ENCODE results near the gene ZCCHC7. TPM values are rescaled to one million over a fixed set of nuclear protein-coding genes. Genes with fewer than 3 reads are reported as not detected.
A peak's percentile ranks its signal among the peaks of the same experiment; 100 is the strongest.

The ZCCHC7 gene
- total RNA-seq, 1 experiment from 2014 or later = 41.7 TPM

- Mint-ChIP-seq H3K4me3 (ENCODE audit: unreplicated experiment) (no peak overlapping the region), H3K27me3 (ENCODE audit: insufficient read depth, unreplicated experiment) (no peaks in the 10 kb centered on the region), H3K36me3 (ENCODE audit: insufficient read depth, unreplicated experiment) (peaks cover 6% of the 10 kb centered on the region), H3K27ac (ENCODE audit: low read depth, unreplicated experiment) (no peak overlapping the region), H3K9me3 (ENCODE audit: unreplicated experiment) (no peaks in the 10 kb centered on the region), H3K4me1 (ENCODE audit: insufficient read depth, unreplicated experiment) (peaks cover 12% of the 10 kb centered on the region)
- TF ChIP-seq CTCF (IDR thresholded peaks at IDR 0.05; ENCODE audit: unreplicated experiment) = no peak
- ChIA-PET CTCF (no interaction called here), POLR2A (interaction anchor here (0.6 kb wide), 1 partner anchor 565 kb away, joined by 3 read pairs; no protein-coding TSS in a partner anchor)
- BruUV-seq (replicated peaks) = no TSS peak
- peak; percentile 6 for DNase-seq (ENCODE audit: unreplicated experiment)
- intact Hi-C loops (cut with micrococcal nuclease) = no loop called here
Observed at GRCh38 chr9:37218800-37219425, 98.5 kb downstream of the ZCCHC7 start.

- no TSS peak for BruUV-seq (replicated peaks)
- peaks cover 12% of the 10 kb centered on the region for H3K4me1 Mint-ChIP-seq (ENCODE audit: insufficient read depth, unreplicated experiment)
- no peak overlapping the region for H3K4me3 Mint-ChIP-seq (ENCODE audit: unreplicated experiment)
- intact Hi-C loops (cut with micrococcal nuclease) = no loop called here
- H3K27me3 Mint-ChIP-seq (ENCODE audit: insufficient read depth, unreplicated experiment) = no peaks in the 10 kb centered on the region
- POLR2A ChIA-PET = interaction anchor here (0.8 to 1.3 kb wide), 2 partner anchors 12 to 19 kb away, joined by 3 to 5 read pairs; no protein-coding TSS in a partner anchor
- no peaks in the 10 kb centered on the region for H3K9me3 Mint-ChIP-seq (ENCODE audit: unreplicated experiment)
- H3K36me3 Mint-ChIP-seq (ENCODE audit: insufficient read depth, unreplicated experiment) = peaks cover 6% of the 10 kb centered on the region
- CTCF ChIA-PET = interaction anchor here (0.7 kb wide), 1 partner anchor 30 kb away, joined by 3 read pairs; no protein-coding TSS in a partner anchor
- no peak for TF ChIP-seq CTCF (IDR thresholded peaks at IDR 0.05; ENCODE audit: unreplicated experiment)
- no peak overlapping the region for H3K27ac Mint-ChIP-seq (ENCODE audit: low read depth, unreplicated experiment)
- no peak for DNase-seq (ENCODE audit: unreplicated experiment)
Observed at GRCh38 chr9:37220971-37221370, 100.6 kb downstream of the ZCCHC7 start.

- Mint-ChIP-seq H3K27ac (ENCODE audit: low read depth, unreplicated experiment) (no peak overlapping the region), H3K27me3 (ENCODE audit: insufficient read depth, unreplicated experiment) (no peaks in the 10 kb centered on the region), H3K9me3 (ENCODE audit: unreplicated experiment) (no peaks in the 10 kb centered on the region), H3K36me3 (ENCODE audit: insufficient read depth, unreplicated experiment) (peaks cover 6% of the 10 kb centered on the region), H3K4me3 (ENCODE audit: unreplicated experiment) (no peak overlapping the region), H3K4me1 (ENCODE audit: insufficient read depth, unreplicated experiment) (peaks cover 12% of the 10 kb centered on the region)
- no peak for DNase-seq (ENCODE audit: unreplicated experiment)
- intact Hi-C loops (cut with micrococcal nuclease) = no loop called here
- no peak for TF ChIP-seq CTCF (IDR thresholded peaks at IDR 0.05; ENCODE audit: unreplicated experiment)
- POLR2A ChIA-PET = no interaction called here
- CTCF ChIA-PET = interaction anchor here (0.7 kb wide), 1 partner anchor 29 kb away, joined by 3 read pairs; no protein-coding TSS in a partner anchor
- no TSS peak for BruUV-seq (replicated peaks)
Observed at GRCh38 chr9:37221489-37222106, 101.2 kb downstream of the ZCCHC7 start.

GRCh38 chr9:37229455-37229854 is 109.1 kb downstream of the ZCCHC7 start:
- Mint-ChIP-seq H3K36me3 (ENCODE audit: insufficient read depth, unreplicated experiment) (peaks cover 8% of the 10 kb centered on the region), H3K4me1 (ENCODE audit: insufficient read depth, unreplicated experiment) (no peaks in the 10 kb centered on the region), H3K9me3 (ENCODE audit: unreplicated experiment) (peaks cover 7% of the 10 kb centered on the region), H3K4me3 (ENCODE audit: unreplicated experiment) (no peak overlapping the region), H3K27ac (ENCODE audit: low read depth, unreplicated experiment) (peak overlapping the region; percentile 49), H3K27me3 (ENCODE audit: insufficient read depth, unreplicated experiment) (no peaks in the 10 kb centered on the region)
- no TSS peak for BruUV-seq (replicated peaks)
- TF ChIP-seq CTCF (IDR thresholded peaks at IDR 0.05; ENCODE audit: unreplicated experiment) = no peak
- ChIA-PET CTCF (interaction anchor here (0.6 kb wide), 1 partner anchor 32 kb away, joined by 6 read pairs; no protein-coding TSS in a partner anchor), POLR2A (no interaction called here)
- no peak for DNase-seq (ENCODE audit: unreplicated experiment)
- intact Hi-C loops (cut with micrococcal nuclease) = no loop called here
